Gastrocnemius medialis (tissue), 4 donors: ENCODE measurements around the gene C4orf36.

ENCODE experiments used
- CTCF ChIP-seq, 5 experiments: fragments of 450-650 bp in 3 of 5; fragments of 200-600 bp in 2 of 5; sonication (generic) in 2 of 5; IDR thresholded peaks in 4 of 5; conservative IDR thresholded peaks in 1 of 5; 1 replicate in 4 of 5; 2 replicates in 1 of 5; pipeline ENCODE4 v1.5.1; 2016 to 2019; ENCODE audit warnings: antibody characterized with exemption in 5 of 5, mild to moderate bottlenecking in 3 of 5, moderate library complexity in 3 of 5
- POLR2A ChIP-seq, 2 donors: fragments of 450-650 bp; IDR thresholded peaks; one replicate each; pipeline ENCODE4 v1.6.1; 2017; ENCODE audit warnings: antibody characterized with exemption in 2 of 2, mild to moderate bottlenecking in 2 of 2, moderate library complexity in 2 of 2

- no peak for TF ChIP-seq POLR2A (IDR thresholded peaks at IDR 0.05)
- TF ChIP-seq CTCF (IDR thresholded peaks at IDR 0.05 in 4 of 5, conservative IDR thresholded peaks at IDR 0.05 in 1 of 5), result no peak
Observed at GRCh38 chr4:86853209-86853608, 39.0 kb downstream of the C4orf36 start.
